RWPE1 (cell line): Measurements from ENCODE around the gene FSTL4.

Experiments used
- CTCF ChIA-PET: fragments of 350-600 bp; sonication (Branson Sonifier 250); formaldehyde crosslinking; extraction: SDS; loops from one replicate; lab custom pipeline; 2021; lab: Yijun Ruan, JAX
- POLR2A ChIA-PET: fragments of 400-600 bp; formaldehyde crosslinking; extraction: SDS; loops from one replicate; lab custom pipeline; 2020; ENCODE audit warnings: antibody characterized with exemption; ENCODE audit not compliant: low non-redundant PET; lab: Yijun Ruan, JAX
- DNase-seq: peaks from one replicate; pipeline ENCODE4 v3.0.0; 2012; ENCODE audit warnings: low spot score
- H3K27ac ChIP-seq: fragments of 450-650 bp; 2 replicates; pipeline ENCODE4 v1.5.1; 2017
- CTCF ChIP-seq: fragments of 450-650 bp; conservative IDR thresholded peaks from 2 replicates; pipeline ENCODE4 v1.5.1; 2017; ENCODE audit warnings: low read depth, mild to moderate bottlenecking

Gene FSTL4

GRCh38 chr5:133420440-133421301 is 191.7 kb downstream of the FSTL4 start:
- ChIA-PET POLR2A (no interaction called here), CTCF (no interaction called here)
- no peak overlapping the region for H3K27ac ChIP-seq
- no peak for DNase-seq
- TF ChIP-seq CTCF = no peak

- no peak for TF ChIP-seq CTCF
- ChIA-PET CTCF (no interaction called here), POLR2A (no interaction called here)
These were observed 196.4 kb downstream of the FSTL4 start for GRCh38 chr5:133415906-133416305.

GRCh38 chr5:133415506-133415905 is 196.8 kb downstream of the FSTL4 start:
- TF ChIP-seq CTCF = no peak
- POLR2A ChIA-PET = no interaction called here
- CTCF ChIA-PET = interaction anchor here (2.4 kb wide), 1 partner anchor 9 kb away, joined by 12 read pairs; no protein-coding TSS in a partner anchor
- H3K27ac ChIP-seq = no peak overlapping the region
- DNase-seq = no peak

More at GRCh38 chr5:133415906-133416305, 196.4 kb downstream of the FSTL4 start:
- DNase-seq = no peak
- no peak overlapping the region for H3K27ac ChIP-seq

GRCh38 chr5:133412661-133413060 is 199.7 kb downstream of the FSTL4 start:
- no peak for TF ChIP-seq CTCF
- ChIA-PET CTCF (no interaction called here), POLR2A (no interaction called here)
- DNase-seq = no peak
- no peak overlapping the region for H3K27ac ChIP-seq

GRCh38 chr5:133410335-133410828 is 202.0 kb downstream of the FSTL4 start:
- TF ChIP-seq CTCF = no peak
- no peak overlapping the region for H3K27ac ChIP-seq
- CTCF ChIA-PET = interaction anchor here (0.6 to 1.6 kb wide), 4 partner anchors 12 to 299 kb away, joined by 3 to 5 read pairs (median 3); no protein-coding TSS in a partner anchor
- DNase-seq = no peak
- POLR2A ChIA-PET = no interaction called here

- H3K27ac ChIP-seq = no peak overlapping the region
- DNase-seq = no peak
- POLR2A ChIA-PET = no interaction called here
- TF ChIP-seq CTCF = no peak
- CTCF ChIA-PET = no interaction called here
These were observed 203.1 kb downstream of the FSTL4 start for GRCh38 chr5:133409210-133409674.
